ENCODE measurements around the gene VEZT. TPM values are rescaled to one million over a fixed set of nuclear protein-coding genes. Genes with fewer than 3 reads are reported as not detected.

VEZT gene
- total and polyA plus RNA-seq, 9 of the 15 experiments (the other 6 are each of a cell fraction or from before 2014, with no cell fraction given): 16.1 to 61.5 (median 32.6) TPM

GRCh38 chr12:95279856-95280255 lies 62.2 kb downstream of the VEZT start:
- no peak for FAIRE-seq
- WGBS (ENCODE audit: insufficient coverage, low coverage, missing lambda C conversion rate): 87% methylated on average over 4 of the region's 4 CpGs
- ChIA-PET POLR2A (interaction anchor here (1.0 kb wide), 1 partner anchor 14 kb away, joined by 4 read pairs; no protein-coding TSS in a partner anchor), CTCF (ENCODE audit: low intra/inter-chr PET ratio) (no interaction called here)
- no peaks in the 10 kb centered on the region for H3K9me3 ChIP-seq (replicated peaks; ENCODE audit: control insufficient read depth, insufficient read depth, low read depth, low read length)
- H3K9me1 ChIP-seq (ENCODE audit: control insufficient read depth, insufficient read depth, low read length): no peaks in the 10 kb centered on the region
- H3K27ac ChIP-seq (ENCODE audit: extremely low read depth, low read depth, low read length): no peak overlapping the region
- H3K4me2 ChIP-seq (ENCODE audit: insufficient read depth, low read length): no peak overlapping the region
- no peaks in the 10 kb centered on the region for H4K20me1 ChIP-seq (replicated peaks; ENCODE audit: control insufficient read depth, insufficient read depth, low read length)
- BruUV-seq (replicated peaks): no TSS peak
- intact Hi-C loops (cut with micrococcal nuclease): no loop called here
- H3K79me2 ChIP-seq (ENCODE audit: control insufficient read depth, insufficient read depth, low read length): no peaks in the 10 kb centered on the region
- DNase-seq (ENCODE audit: extremely low read depth in 1 of 4, low spot score in 3 of 4): no peak
- no peaks in the 10 kb centered on the region; a peak in 1 of 5 replicates for H3K4me1 ChIP-seq (replicated peaks in 1 of 2; ENCODE audit: control insufficient read depth in 2 of 2, insufficient read depth in 2 of 2, low read length in 2 of 2)
- H3K4me3 ChIP-seq: no peak overlapping the region
- H2AFZ ChIP-seq (ENCODE audit: low read depth, low read length): no peak overlapping the region
- no peak overlapping the region for H3K9ac ChIP-seq (ENCODE audit: insufficient read depth in 1 of 2, low read depth in 2 of 2, low read length in 2 of 2)
- ATAC-seq: no peak
- H3K36me3 ChIP-seq (ENCODE audit: control insufficient read depth, insufficient read depth, low read length): peaks cover 34% of the 10 kb centered on the region; the same call in 2 of the 3 replicates
- H3K27me3 ChIP-seq (ENCODE audit: control insufficient read depth in 2 of 2, insufficient read depth in 2 of 2, low read length in 2 of 2): no peaks in the 10 kb centered on the region
- in situ Hi-C loops (cut with MboI): no loop called here
- TF ChIP-seq FOSL1 (tag; conservative IDR thresholded peaks at IDR 0.05) (no peak), SIRT6 (IDR thresholded peaks at IDR 0.05; ENCODE audit: low read depth, low read length) (no peak), CTBP1 (IDR thresholded peaks at IDR 0.05; ENCODE audit: borderline replicate concordance) (no peak), CTCF (IDR thresholded peaks at IDR 0.05 in 2 of 3, conservative IDR thresholded peaks at IDR 0.05 in 1 of 3; ENCODE audit: insufficient read depth in 2 of 3, low read depth in 1 of 3, low read length in 3 of 3) (no peak), PTBP1 (IDR thresholded peaks at IDR 0.05; ENCODE audit: low read depth, low read length) (no peak), RFX7 (CRISPR knock-in tag; IDR thresholded peaks at IDR 0.05) (no peak), MAFK (IDR thresholded peaks at IDR 0.05; ENCODE audit: low read length) (no peak), ZNF12 (CRISPR knock-in tag; IDR thresholded peaks at IDR 0.05) (no peak), KAT2B (IDR thresholded peaks at IDR 0.05; ENCODE audit: low read depth, low read length) (no peak), TCF7L2 (IDR thresholded peaks at IDR 0.05; ENCODE audit: low read depth, low read length) (no peak), ZNF444 (CRISPR knock-in tag; IDR thresholded peaks at IDR 0.05) (no peak), ZNF197 (CRISPR knock-in tag; IDR thresholded peaks at IDR 0.05; ENCODE audit: low read depth) (no peak)
- TF ChIP-seq, protein P1, sequence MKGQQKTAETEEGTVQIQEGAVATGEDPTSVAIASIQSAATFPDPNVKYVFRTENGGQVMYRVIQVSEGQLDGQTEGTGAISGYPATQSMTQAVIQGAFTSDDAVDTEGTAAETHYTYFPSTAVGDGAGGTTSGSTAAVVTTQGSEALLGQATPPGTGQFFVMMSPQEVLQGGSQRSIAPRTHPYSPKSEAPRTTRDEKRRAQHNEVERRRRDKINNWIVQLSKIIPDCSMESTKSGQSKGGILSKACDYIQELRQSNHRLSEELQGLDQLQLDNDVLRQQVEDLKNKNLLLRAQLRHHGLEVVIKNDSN (CRISPR knock-in tag; IDR thresholded peaks at IDR 0.05): no peak

Data from K562 (cell line).